HFF-Myc (cell line): Measurements from ENCODE around the gene ATOH7.
"Not testable (repeated sequence)": the region's sequence is repeated elsewhere in the genome, so short reads cannot be mapped to it uniquely, and the experiment has no call there.

ENCODE experiments used
- DNase-seq: peaks from one replicate; pipeline ENCODE4 v3.0.0-alpha.2; 2011; ENCODE audit warnings: low read depth; ENCODE audit errors: extremely low read depth
- H3K4me3 ChIP-seq: replicated peaks from 2 replicates; pipeline ENCODE4 v1.5.1; 2011; ENCODE audit warnings: low read depth, mild to moderate bottlenecking, control low read depth, low read length
- CTCF ChIP-seq: IDR thresholded peaks from 2 replicates; pipeline ENCODE4 v1.5.1; 2012; ENCODE audit warnings: mild to moderate bottlenecking, low read depth, low read length, control low read depth; ENCODE audit errors: missing control alignments

Gene ATOH7

GRCh38 chr10:68249297-68249696 is 17.4 kb upstream of the ATOH7 start:
- no peak for TF ChIP-seq CTCF
- DNase-seq: no peak
- no peak overlapping the region for H3K4me3 ChIP-seq

- TF ChIP-seq CTCF: no peak
- no peak for DNase-seq
- no peak overlapping the region for H3K4me3 ChIP-seq
These were observed 16.0 kb upstream of the ATOH7 start for GRCh38 chr10:68247931-68248330.

DNA sequence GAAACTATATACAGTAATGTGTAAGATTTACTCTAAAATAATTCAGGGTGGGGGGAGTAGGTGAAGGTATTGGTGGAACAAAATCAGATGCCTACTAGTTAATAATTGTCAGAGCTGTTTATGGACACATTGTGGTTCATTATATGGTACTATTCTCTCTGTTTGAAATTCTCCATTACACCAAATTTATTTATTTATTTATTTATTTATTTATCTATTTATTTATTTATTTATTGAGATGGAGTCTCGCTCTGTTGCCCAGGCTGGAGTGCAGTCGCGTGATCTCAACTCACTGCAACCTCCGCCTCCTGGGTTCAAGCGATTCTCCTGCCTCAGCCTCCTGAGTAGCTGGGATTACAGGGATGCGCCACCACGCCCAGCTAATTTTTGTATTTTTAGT is 14.5 kb upstream of the ATOH7 start:
- DNase-seq, H3K4me3 ChIP-seq: not testable (repeated sequence)

DNA sequence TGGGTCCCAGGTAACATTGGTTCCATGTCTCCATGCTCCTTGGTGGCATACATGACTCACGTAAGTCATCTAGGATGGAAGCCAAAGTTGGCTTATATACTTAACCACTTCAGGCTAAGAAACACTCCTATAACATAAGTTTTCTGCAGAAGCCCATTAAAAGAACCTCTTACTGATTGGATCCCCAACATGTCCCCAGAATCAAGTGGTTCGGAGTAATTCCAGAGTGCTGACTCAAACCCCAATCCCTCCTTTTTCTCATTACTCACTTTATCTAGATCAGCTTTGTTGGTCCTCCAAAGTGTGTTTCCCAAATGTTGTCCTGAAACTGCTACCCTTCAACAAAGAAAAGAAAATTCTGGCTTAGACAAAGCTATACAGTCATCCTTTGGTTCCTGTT is 10.1 kb upstream of the ATOH7 start:
- TF ChIP-seq CTCF: no peak
- no peak overlapping the region for H3K4me3 ChIP-seq
- no peak for DNase-seq

- no peak overlapping the region for H3K4me3 ChIP-seq
- no peak for TF ChIP-seq CTCF
- DNase-seq: no peak
These were observed 7.8 kb upstream of the ATOH7 start for GRCh38 chr10:68239596-68240150.

- H3K4me3 ChIP-seq: no peak overlapping the region
- no peak for TF ChIP-seq CTCF
- DNase-seq: no peak
These were observed 7.2 kb upstream of the ATOH7 start for GRCh38 chr10:68239069-68239468.

- DNase-seq: no peak
- H3K4me3 ChIP-seq: no peak overlapping the region
- no peak for TF ChIP-seq CTCF
These were observed 6.5 kb upstream of the ATOH7 start for GRCh38 chr10:68238371-68238770.
